Measurements from ENCODE around the gene SOD3. TPM values are rescaled to one million over a fixed set of nuclear protein-coding genes. Genes with fewer than 3 reads are reported as not detected.

Gene SOD3
- polyA plus RNA-seq, 1 donor (not counting 4 experiments of a cell fraction or from before 2014, with no cell fraction given), result not detected

- no peak overlapping the region for H3K4me2 ChIP-seq (ENCODE audit: control insufficient read depth, extremely low read depth, insufficient read depth, low read depth, low read length)
- H4K20me1 ChIP-seq (ENCODE audit: control insufficient read depth, extremely low read depth, insufficient read depth, low read length), result no peaks in the 10 kb centered on the region
- H3K27ac ChIP-seq (ENCODE audit: control insufficient read depth, insufficient read depth, low read length), result no peak overlapping the region
- DNase-seq (ENCODE audit: low read depth, low spot score), result no peak
- H3K4me1 ChIP-seq (ENCODE audit: control insufficient read depth, extremely low read depth, insufficient read depth, low read length), result no peaks in the 10 kb centered on the region
- no peak overlapping the region for H3K4me3 ChIP-seq (ENCODE audit: control insufficient read depth in 2 of 3, extremely low read depth in 1 of 3, insufficient read depth in 2 of 3, low read depth in 1 of 3, low read length in 3 of 3)
- dilution Hi-C loops (cut with MboI; ENCODE audit: extremely low pct_ligation_motif_present, low sequenced_read_pairs), result no loop called here
- H3K9me3 ChIP-seq (ENCODE audit: control insufficient read depth, low read depth, low read length), result no peaks in the 10 kb centered on the region
- no peak for TF ChIP-seq EZH2 (IDR thresholded peaks at IDR 0.05; ENCODE audit: low read length)
- TF ChIP-seq CTCF (optimal IDR thresholded peaks at IDR 0.05 in 1 of 3, IDR thresholded peaks at IDR 0.05 in 1 of 3, conservative IDR thresholded peaks at IDR 0.05 in 1 of 3; ENCODE audit: extremely low read depth in 1 of 3, insufficient read depth in 2 of 3, low read length in 3 of 3), result no peak
- no peaks in the 10 kb centered on the region for H3K36me3 ChIP-seq (ENCODE audit: control insufficient read depth in 2 of 2, extremely low read depth in 1 of 2, insufficient read depth in 2 of 2, low read length in 2 of 2)
- H2AFZ ChIP-seq (ENCODE audit: control insufficient read depth, low read length), result no peak overlapping the region
- H3K9ac ChIP-seq (ENCODE audit: control insufficient read depth, extremely low read depth, insufficient read depth, low read length), result no peak overlapping the region
- H3K9me1 ChIP-seq (ENCODE audit: control insufficient read depth, extremely low read depth, insufficient read depth, low read length), result no peaks in the 10 kb centered on the region
- FAIRE-seq, result no peak
- peaks cover 33% of the 10 kb centered on the region for H3K27me3 ChIP-seq (ENCODE audit: control insufficient read depth, extremely low read depth, insufficient read depth, low read length)
- H3K79me2 ChIP-seq (ENCODE audit: control insufficient read depth, insufficient read depth, low read length), result no peaks in the 10 kb centered on the region
These were observed 451 bp downstream of the SOD3 start for GRCh38 chr4:24795666-24796381.

GRCh38 chr4:24796620-24797019 lies 1.2 kb downstream of the SOD3 start:
- no peak for DNase-seq (ENCODE audit: low read depth, low spot score)
- no peaks in the 10 kb centered on the region for H3K79me2 ChIP-seq (ENCODE audit: control insufficient read depth, insufficient read depth, low read length)
- no peak overlapping the region for H3K4me2 ChIP-seq (ENCODE audit: control insufficient read depth, extremely low read depth, insufficient read depth, low read depth, low read length)
- H3K27me3 ChIP-seq (ENCODE audit: control insufficient read depth, extremely low read depth, insufficient read depth, low read length), result peaks cover 33% of the 10 kb centered on the region
- H3K27ac ChIP-seq (ENCODE audit: control insufficient read depth, insufficient read depth, low read length), result no peak overlapping the region
- H4K20me1 ChIP-seq (ENCODE audit: control insufficient read depth, extremely low read depth, insufficient read depth, low read length), result no peaks in the 10 kb centered on the region
- TF ChIP-seq EZH2 (IDR thresholded peaks at IDR 0.05; ENCODE audit: low read length), result no peak
- H3K9ac ChIP-seq (ENCODE audit: control insufficient read depth, extremely low read depth, insufficient read depth, low read length), result no peak overlapping the region
- no peak for FAIRE-seq
- H3K4me3 ChIP-seq (ENCODE audit: control insufficient read depth in 2 of 3, extremely low read depth in 1 of 3, insufficient read depth in 2 of 3, low read depth in 1 of 3, low read length in 3 of 3), result no peak overlapping the region
- H2AFZ ChIP-seq (ENCODE audit: control insufficient read depth, low read length), result no peak overlapping the region
- no peaks in the 10 kb centered on the region for H3K4me1 ChIP-seq (ENCODE audit: control insufficient read depth, extremely low read depth, insufficient read depth, low read length)
- dilution Hi-C loops (cut with MboI; ENCODE audit: extremely low pct_ligation_motif_present, low sequenced_read_pairs), result no loop called here
- no peaks in the 10 kb centered on the region for H3K36me3 ChIP-seq (ENCODE audit: control insufficient read depth in 2 of 2, extremely low read depth in 1 of 2, insufficient read depth in 2 of 2, low read length in 2 of 2)
- H3K9me1 ChIP-seq (ENCODE audit: control insufficient read depth, extremely low read depth, insufficient read depth, low read length), result no peaks in the 10 kb centered on the region
- H3K9me3 ChIP-seq (ENCODE audit: control insufficient read depth, low read depth, low read length), result no peaks in the 10 kb centered on the region
